PC-3 (cell line): ENCODE data around the gene UGT1A4. TPM values are rescaled to one million over a fixed set of nuclear protein-coding genes. Genes with fewer than 3 reads are reported as not detected.

Experiments used
- ATAC-seq: fragments of 200-7000 bp; cut with Tn5 transposase; 2 replicates; pipeline ENCODE4 v1.9.1; 2020; ENCODE audit warnings: mild to moderate bottlenecking, moderate library complexity
- BruUV-seq: library from RNA; stranded (reverse); fragments of 400-500 nt; replicated peaks from 2 replicates; lab custom pipeline; 2021; lab: Mats Ljungman, UMichigan
- CTCF ChIA-PET: fragments of 300-600 bp; sonication (Branson Sonifier 250); formaldehyde crosslinking; loops from one replicate; lab custom pipeline; 2022; ENCODE audit warnings: antibody characterized with exemption; lab: Charles Lee
- POLR2A ChIA-PET: fragments of 300-600 bp; sonication (Branson Sonifier 250); formaldehyde crosslinking; loops from one replicate; lab custom pipeline; 2022; ENCODE audit warnings: antibody characterized with exemption; ENCODE audit not compliant: unreplicated experiment; lab: Charles Lee
- DNase-seq: peaks from one replicate; pipeline ENCODE4 v3.0.0-alpha.2; 2015
- H2AFZ ChIP-seq: fragments of 300-600 bp; sonication (generic); 2 replicates; pipeline ENCODE4 v1.6.0; 2016; ENCODE audit warnings: antibody characterized with exemption, low read length
- H3F3A ChIP-seq: fragments of 300-600 bp; sonication (generic); one replicate; pipeline ENCODE4 v1.6.0; 2017; ENCODE audit warnings: antibody characterized with exemption, low read length, control low read depth, mild to moderate bottlenecking; ENCODE audit not compliant: unreplicated experiment
- H3K27ac ChIP-seq: fragments of 300-600 bp; sonication (generic); 2 replicates; pipeline ENCODE4 v1.5.1; 2016; ENCODE audit warnings: mild to moderate bottlenecking, low read length
- H3K27me3 ChIP-seq: fragments of 300-600 bp; sonication (generic); 2 replicates; pipeline ENCODE4 v1.6.1; 2016; ENCODE audit warnings: low read length, mixed read lengths
- H3K36me3 ChIP-seq: fragments of 300-600 bp; sonication (generic); 2 replicates; pipeline ENCODE4 v1.6.1; 2016; ENCODE audit warnings: low read depth, mixed run types, low read length, mixed read lengths
- H3K4me1 ChIP-seq: fragments of 300-600 bp; sonication (generic); 2 replicates; pipeline ENCODE4 v1.5.1; 2016; ENCODE audit warnings: low read length; ENCODE audit not compliant: insufficient read depth
- H3K4me2 ChIP-seq: fragments of 300-600 bp; sonication (generic); 2 replicates; pipeline ENCODE4 v1.6.0; 2016; ENCODE audit warnings: low read length
- H3K4me3 ChIP-seq: fragments of 300-600 bp; sonication (generic); 2 replicates; pipeline ENCODE4 v1.5.1; 2016; ENCODE audit warnings: mild to moderate bottlenecking, low read length, mixed read lengths
- H3K79me2 ChIP-seq: fragments of 300-600 bp; sonication (generic); 2 replicates; pipeline ENCODE4 v1.6.1; 2017; ENCODE audit warnings: low read length, mixed read lengths
- H3K9ac ChIP-seq: fragments of 300-600 bp; sonication (generic); 2 replicates; pipeline ENCODE4 v1.6.0; 2016; ENCODE audit warnings: mild to moderate bottlenecking, low read length
- H3K9me2 ChIP-seq: fragments of 300-600 bp; sonication (generic); replicated peaks from 2 replicates; pipeline ENCODE4 v1.6.1; 2016; ENCODE audit warnings: mixed run types, low read length, mixed read lengths
- H3K9me3 ChIP-seq: fragments of 300-600 bp; sonication (generic); 2 replicates; pipeline ENCODE4 v1.6.1; 2016; ENCODE audit warnings: low read length, mixed read lengths
- H4K20me1 ChIP-seq: fragments of 300-600 bp; sonication (generic); 2 replicates; pipeline ENCODE4 v1.6.1; 2016; ENCODE audit warnings: low read length, mixed read lengths
- CTCF ChIP-seq: fragments of 300-600 bp; sonication (generic); conservative IDR thresholded peaks from 2 replicates; pipeline ENCODE4 v1.5.1; 2017; ENCODE audit warnings: antibody characterized with exemption, low read depth, mild to moderate bottlenecking, low read length
- EZH2 ChIP-seq: fragments of 300-600 bp; sonication (generic); IDR thresholded peaks from one replicate; pipeline ENCODE4 v1.6.1; 2017; ENCODE audit warnings: antibody characterized with exemption, mild to moderate bottlenecking, low read length; ENCODE audit not compliant: unreplicated experiment
- EZH2phosphoT487 ChIP-seq: fragments of 300-600 bp; sonication (generic); IDR thresholded peaks from 2 replicates; pipeline ENCODE4 v1.6.1; 2018; ENCODE audit warnings: mild to moderate bottlenecking, antibody characterized with exemption, low read length, borderline replicate concordance
- intact Hi-C: fragments of 100-400 bp; cut with micrococcal nuclease; formaldehyde crosslinking; loops from 2 replicates; pipeline ENCODE4 v1.9.0; 2023
- total RNA-seq: library from RNA; depleted of rRNA; stranded (reverse); fragments of >200 nt; gene quantifications from 2 replicates; pipeline ENCODE4 v1.2.3, GENCODE V29; 2014

UGT1A4 gene
- total RNA-seq, 1 experiment from 2014 or later = not detected

- Histone ChIP-seq H4K20me1 (no peaks in the 10 kb centered on the region), H3K9me3 (no peaks in the 10 kb centered on the region), H3K4me3 (no peak within 1 kb of the TSS), H3K9me2 (no peaks in the 10 kb centered on the region), H2AFZ (no peak within 1 kb of the TSS), H3K79me2 (no peaks in the 10 kb centered on the region), H3K4me2 (no peak within 1 kb of the TSS), H3K27me3 (no peaks in the 10 kb centered on the region), H3K9ac (no peak within 1 kb of the TSS), H3F3A (no peaks in the 10 kb centered on the region), H3K36me3 (no peaks in the 10 kb centered on the region), H3K27ac (no peak within 1 kb of the TSS), H3K4me1 (no peaks in the 10 kb centered on the region)
- no peak for DNase-seq
- ChIA-PET POLR2A (no interaction called here), CTCF (no interaction called here)
- intact Hi-C loops = no loop called here
- ATAC-seq = no peak
- BruUV-seq = no TSS peak
- TF ChIP-seq EZH2 = no peak
- TF ChIP-seq CTCF = no peak
- TF ChIP-seq EZH2phosphoT487 = no peak
These were observed 59.5 kb downstream of the UGT1A4 start, which contains the start of gene MROH2A for GRCh38 chr2:233778030-233778429. MROH2A (plus strand) TSS chr2:233778330; CDS start chr2:233779359, 1,029 bp downstream.

GRCh38 chr2:233779722-233780121, 61.2 kb downstream of the UGT1A4 start:
- Histone ChIP-seq H2AFZ (no peak overlapping the region), H3K4me2 (no peak overlapping the region), H4K20me1 (no peaks in the 10 kb centered on the region), H3K4me3 (no peak overlapping the region), H3K9me3 (no peaks in the 10 kb centered on the region), H3K79me2 (no peaks in the 10 kb centered on the region), H3K4me1 (no peaks in the 10 kb centered on the region), H3K9ac (no peak overlapping the region), H3F3A (no peaks in the 10 kb centered on the region), H3K36me3 (no peaks in the 10 kb centered on the region), H3K27me3 (no peaks in the 10 kb centered on the region), H3K9me2 (no peaks in the 10 kb centered on the region), H3K27ac (no peak overlapping the region)
- ChIA-PET POLR2A (no interaction called here), CTCF (no interaction called here)
- intact Hi-C loops = no loop called here
- no peak for ATAC-seq
- no peak for DNase-seq
- BruUV-seq = no TSS peak
- TF ChIP-seq EZH2phosphoT487 = no peak

- BruUV-seq = no TSS peak
- no peaks in the 10 kb centered on the region for H3K9me2 ChIP-seq
- no peaks in the 10 kb centered on the region for H3K4me1 ChIP-seq
- no peaks in the 10 kb centered on the region for H3K27me3 ChIP-seq
- no peak overlapping the region for H3K9ac ChIP-seq
- POLR2A ChIA-PET = interaction anchor here (0.6 kb wide), 1 partner anchor 64 kb away, joined by 4 read pairs; no protein-coding TSS in a partner anchor
- no peaks in the 10 kb centered on the region for H3K36me3 ChIP-seq
- H3K79me2 ChIP-seq = no peaks in the 10 kb centered on the region
- ATAC-seq (peak; percentile 53), DNase-seq (peak; percentile 31)
- H4K20me1 ChIP-seq = no peaks in the 10 kb centered on the region
- H3K9me3 ChIP-seq = no peaks in the 10 kb centered on the region
- CTCF ChIA-PET = no interaction called here
- H3K4me3 ChIP-seq = no peak overlapping the region
- TF ChIP-seq CTCF (no peak), EZH2phosphoT487 (no peak), EZH2 (no peak)
- intact Hi-C loops = no loop called here
- no peak overlapping the region for H2AFZ ChIP-seq
- H3F3A ChIP-seq = no peaks in the 10 kb centered on the region
- no peak overlapping the region for H3K4me2 ChIP-seq
- no peak overlapping the region for H3K27ac ChIP-seq
These were observed 62.2 kb downstream of the UGT1A4 start for GRCh38 chr2:233780771-233781170.
